ENCODE results near the gene ELAVL2.

- no peak for TF ChIP-seq CTCF (IDR thresholded peaks at IDR 0.05)
- no peak for TF ChIP-seq POLR2AphosphoS5 (IDR thresholded peaks at IDR 0.05)
Measured at GRCh38 chr9:23700359-23700758, 125.7 kb downstream of the ELAVL2 start.
